Erythroblast (primary cell): ENCODE measurements around the gene KAZN.

Source experiments
- GATA1 ChIP-seq: IDR thresholded peaks from 2 replicates; pipeline ENCODE4 v1.6.1; 2011; ENCODE audit warnings: low read depth, mild to moderate bottlenecking, control low read depth, low read length, moderate library complexity
- POLR2A ChIP-seq: IDR thresholded peaks from 2 replicates; pipeline ENCODE4 v1.6.1; 2011; ENCODE audit warnings: mild to moderate bottlenecking, low read length

- TF ChIP-seq POLR2A (no peak), GATA1 (no peak)
These were observed 7.5 kb downstream of the KAZN start for GRCh38 chr1:14605945-14606344.
